ENCODE results near the gene PDE7B. TPM values are rescaled to one million over a fixed set of nuclear protein-coding genes. Genes with fewer than 3 reads are reported as not detected.

PDE7B gene
- total and polyA plus RNA-seq, 2 of the 13 experiments (the other 11 are each of a cell fraction or from before 2014, with no cell fraction given): not detected

GRCh38 chr6:135811170-135811569 lies 40.3 kb upstream of the PDE7B start (continued):
- no peak for TF ChIP-seq ZNF567 (CRISPR knock-in tag; IDR thresholded peaks at IDR 0.05; ENCODE audit: borderline replicate concordance)
- no peak for TF ChIP-seq MAX (IDR thresholded peaks at IDR 0.05)
- no peak for TF ChIP-seq ZNF737 (CRISPR knock-in tag; IDR thresholded peaks at IDR 0.05; ENCODE audit: borderline replicate concordance)
- TF ChIP-seq ZFP90 (CRISPR knock-in tag; IDR thresholded peaks at IDR 0.05; ENCODE audit: borderline replicate concordance): no peak
- no peak for TF ChIP-seq JUND (CRISPR knock-in tag; IDR thresholded peaks at IDR 0.05)
- TF ChIP-seq NFE2L2 (IDR thresholded peaks at IDR 0.05; ENCODE audit: low read length): no peak
- no peak for TF ChIP-seq KLF16 (CRISPR knock-in tag; IDR thresholded peaks at IDR 0.05)
- no peak for TF ChIP-seq ZNF138 (CRISPR knock-in tag; IDR thresholded peaks at IDR 0.05; ENCODE audit: low read depth)
- no peak for TF ChIP-seq NFYC (CRISPR knock-in tag; IDR thresholded peaks at IDR 0.05)

GRCh38 chr6:135811644-135812526 lies 39.6 kb upstream of the PDE7B start:
- intact Hi-C loops (cut with micrococcal nuclease; ENCODE audit: unreplicated experiment): no loop called here
- no peak overlapping the region for H3K4me2 ChIP-seq (ENCODE audit: low read depth, low read length)
- no peak overlapping the region for H3K4me3 ChIP-seq (replicated peaks in 1 of 3; ENCODE audit: insufficient read depth in 1 of 3, low read depth in 2 of 3, low read length in 3 of 3)
- ChIA-PET CTCF (ENCODE audit: low intra/inter-chr PET ratio, low total read pairs) (no interaction called here), POLR2A (no interaction called here)
- H2AFZ ChIP-seq (ENCODE audit: low read length): no peak overlapping the region
- no peaks in the 10 kb centered on the region for H3K79me2 ChIP-seq (ENCODE audit: insufficient read depth, low read length)
- H3K9me3 ChIP-seq (ENCODE audit: low read length): no peaks in the 10 kb centered on the region
- in situ Hi-C loops (cut with HindIII; ENCODE audit: extremely low pct_ligation_motif_present, low pct_unique_long_range_greater_than_20kb): no loop called here
- 22% methylated on average over 8 of the region's 8 CpGs for WGBS (ENCODE audit: low lambda C conversion rate)
- DNase-seq (ENCODE audit: low spot score) (no peak), FAIRE-seq (no peak), ATAC-seq (peak; percentile 42)
- H4K20me1 ChIP-seq (ENCODE audit: insufficient read depth, low read length): no peaks in the 10 kb centered on the region
- H3K27ac ChIP-seq (ENCODE audit: extremely low read length, insufficient read depth, low read length): no peak overlapping the region
- TF ChIP-seq ZNF264 (CRISPR knock-in tag; IDR thresholded peaks at IDR 0.05) (no peak), NFE2L2 (IDR thresholded peaks at IDR 0.05; ENCODE audit: low read length) (no peak), ZBTB7A (CRISPR knock-in tag; IDR thresholded peaks at IDR 0.05) (no peak), RBAK (CRISPR knock-in tag; IDR thresholded peaks at IDR 0.05) (no peak), ZNF292 (CRISPR knock-in tag; IDR thresholded peaks at IDR 0.05; ENCODE audit: borderline replicate concordance, low read depth) (no peak), HNRNPUL1 (IDR thresholded peaks at IDR 0.05; ENCODE audit: low read depth, low read length) (no peak), MXD3 (CRISPR knock-in tag; IDR thresholded peaks at IDR 0.05) (no peak), ZNF367 (CRISPR knock-in tag; IDR thresholded peaks at IDR 0.05; ENCODE audit: borderline replicate concordance) (no peak), TBL1XR1 (IDR thresholded peaks at IDR 0.05; ENCODE audit: borderline replicate concordance, low read length, partially characterized antibody) (no peak), KAT2B (IDR thresholded peaks at IDR 0.05; ENCODE audit: borderline replicate concordance, low read depth, low read length) (no peak), ZNF841 (CRISPR knock-in tag; IDR thresholded peaks at IDR 0.05; ENCODE audit: borderline replicate concordance) (no peak), ZNF256 (CRISPR knock-in tag; conservative IDR thresholded peaks at IDR 0.05) (no peak), ZBTB37 (CRISPR knock-in tag; IDR thresholded peaks at IDR 0.05) (no peak)
- no peak overlapping the region for H3K9ac ChIP-seq (ENCODE audit: insufficient read depth, low read depth, low read length)
- no peaks in the 10 kb centered on the region for H3K27me3 ChIP-seq (ENCODE audit: control insufficient read depth in 1 of 2, insufficient read depth in 2 of 2, low read length in 2 of 2)
- H3K36me3 ChIP-seq (replicated peaks in 1 of 2; ENCODE audit: control insufficient read depth in 1 of 2, insufficient read depth in 2 of 2, low read length in 2 of 2): no peaks in the 10 kb centered on the region
- no TSS peak for BruUV-seq (replicated peaks)
- H3K4me1 ChIP-seq (ENCODE audit: insufficient read depth, low read length): peaks cover 8% of the 10 kb centered on the region
